ENCODE data around the gene RENBP.

DNA sequence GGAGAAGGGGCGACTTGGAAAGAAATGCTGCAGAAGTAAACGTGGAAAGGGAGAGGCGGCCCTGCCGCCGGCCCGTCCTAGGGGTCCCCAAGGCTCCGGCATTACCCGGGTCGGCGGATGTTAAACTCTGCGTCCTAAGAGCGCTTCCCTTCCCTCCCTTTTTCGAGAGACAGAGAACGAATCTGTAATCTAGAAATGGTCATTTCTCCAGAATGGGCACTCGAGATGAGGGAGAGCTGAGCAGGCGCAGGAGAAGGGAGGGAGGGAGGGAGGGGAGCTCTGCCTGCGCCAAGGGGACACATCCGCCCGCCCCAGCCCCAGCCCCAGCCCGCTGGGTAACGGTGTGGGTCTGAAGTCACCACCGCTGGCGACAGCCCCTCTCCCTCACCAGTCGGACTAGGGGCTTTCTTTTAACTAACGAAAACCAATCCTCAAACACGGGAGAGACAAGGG lies 25.5 kb upstream of the RENBP start:
- TF ChIP-seq, protein P1, sequence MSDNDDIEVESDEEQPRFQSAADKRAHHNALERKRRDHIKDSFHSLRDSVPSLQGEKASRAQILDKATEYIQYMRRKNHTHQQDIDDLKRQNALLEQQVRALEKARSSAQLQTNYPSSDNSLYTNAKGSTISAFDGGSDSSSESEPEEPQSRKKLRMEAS (IDR thresholded peaks at IDR 0.05; ENCODE audit: low read depth, low read length) = no peak
- TF ChIP-seq POLR2A (IDR thresholded peaks at IDR 0.05; ENCODE audit: extremely low read depth, insufficient read length) = peak; percentile 15

All from NB4 (cell line).